Stimulated activated naive CD8-positive, alpha-beta T cell treated with anti-CD3 and anti-CD28 coated beads, Interleukin-15, amount 100 ng/mL, for 72 hours (primary cell): Measurements from ENCODE around the gene DKK2.

Source experiments
- ATAC-seq: fragments of 150-1000 bp; cut with Tn5 transposase; 2 replicates; pipeline ENCODE4 v1.10.0; 2021; ENCODE audit warnings: mild to moderate bottlenecking, moderate library complexity
- DNase-seq, 2 donors: peaks; one replicate each; pipeline ENCODE4 v3.0.0; 2021 to 2022
- H3K27ac Mint-ChIP-seq, 2 donors: one replicate each; pipeline ENCODE4 v1.8.0; 2022; ENCODE audit warnings: mild to moderate bottlenecking in 2 of 2, mixed read lengths in 2 of 2, moderate library complexity in 2 of 2
- H3K27me3 Mint-ChIP-seq: one replicate; pipeline ENCODE4 v1.8.0; 2022; ENCODE audit warnings: mixed read lengths
- H3K4me1 Mint-ChIP-seq: one replicate; pipeline ENCODE4 v1.8.0; 2022; ENCODE audit warnings: mild to moderate bottlenecking, mixed read lengths
- H3K4me3 Mint-ChIP-seq, 2 donors: one replicate each; pipeline ENCODE4 v1.8.0; 2022; ENCODE audit warnings: mild to moderate bottlenecking in 2 of 2, mixed read lengths in 2 of 2, moderate library complexity in 1 of 2
- H3K9me3 Mint-ChIP-seq, 2 donors: one replicate each; pipeline ENCODE4 v1.8.0; 2022; ENCODE audit warnings: mixed read lengths in 2 of 2

The DKK2 gene

GRCh38 chr4:107035819-107036583, at the start of gene DKK2:
DKK2 (minus strand) TSS chr4:107036313; CDS start chr4:107035591, 722 bp downstream.
- peaks cover 36% of the 10 kb centered on the region for H3K4me1 Mint-ChIP-seq
- DNase-seq (peak in 1 of 2 donors; percentile 3), ATAC-seq (peak; percentile 48)
- H3K9me3 Mint-ChIP-seq, result no peaks in the 10 kb centered on the region
- no peak within 1 kb of the TSS for H3K27ac Mint-ChIP-seq
- peak within 1 kb of the TSS; percentile 80 to 81 for H3K4me3 Mint-ChIP-seq
- H3K27me3 Mint-ChIP-seq, result peaks cover 75% of the 10 kb centered on the region

- Mint-ChIP-seq H3K27ac (no peak overlapping the region), H3K9me3 (peaks cover 10 to 34% of the 10 kb centered on the region in 2 donors), H3K4me1 (no peaks in the 10 kb centered on the region), H3K27me3 (peaks cover 6% of the 10 kb centered on the region), H3K4me3 (no peak overlapping the region)
- DNase-seq, result no peak
- ATAC-seq, result no peak
Observed at GRCh38 chr4:107077192-107077591, 41.1 kb upstream of the DKK2 start.

GRCh38 chr4:107072836-107073736, 37.0 kb upstream of the DKK2 start:
- H3K9me3 Mint-ChIP-seq, result peaks cover 0 to 17% of the 10 kb centered on the region in 2 donors
- peaks cover 6% of the 10 kb centered on the region for H3K27me3 Mint-ChIP-seq
- H3K4me1 Mint-ChIP-seq, result no peaks in the 10 kb centered on the region
- ATAC-seq (peak; percentile 58), DNase-seq (no peak)
- H3K27ac Mint-ChIP-seq, result no peak overlapping the region
- no peak overlapping the region for H3K4me3 Mint-ChIP-seq

- H3K9me3 Mint-ChIP-seq, result peaks cover 0 to 17% of the 10 kb centered on the region in 2 donors
- no peak overlapping the region for H3K4me3 Mint-ChIP-seq
- no peak overlapping the region for H3K27ac Mint-ChIP-seq
- H3K4me1 Mint-ChIP-seq, result no peaks in the 10 kb centered on the region
- H3K27me3 Mint-ChIP-seq, result peaks cover 6% of the 10 kb centered on the region
- no peak for ATAC-seq
- DNase-seq, result no peak
Observed at GRCh38 chr4:107071108-107071507, 35.0 kb upstream of the DKK2 start.

- Mint-ChIP-seq H3K27me3 (no peaks in the 10 kb centered on the region), H3K9me3 (peaks cover 0 to under 1% of the 10 kb centered on the region in 2 donors), H3K27ac (no peak overlapping the region), H3K4me1 (no peaks in the 10 kb centered on the region), H3K4me3 (no peak overlapping the region)
- ATAC-seq, result no peak
- DNase-seq, result no peak
Observed at GRCh38 chr4:107069049-107069448, 32.9 kb upstream of the DKK2 start.

- no peaks in the 10 kb centered on the region for H3K4me1 Mint-ChIP-seq
Observed at GRCh38 chr4:107068116-107068515, 32.0 kb upstream of the DKK2 start.

GRCh38 chr4:107066621-107067020, 30.5 kb upstream of the DKK2 start:
- Mint-ChIP-seq H3K9me3 (no peaks in the 10 kb centered on the region), H3K27ac (no peak overlapping the region), H3K4me3 (no peak overlapping the region), H3K27me3 (no peaks in the 10 kb centered on the region), H3K4me1 (no peaks in the 10 kb centered on the region)
- ATAC-seq (no peak), DNase-seq (no peak)

More at GRCh38 chr4:107068116-107068515, 32.0 kb upstream of the DKK2 start:
- H3K9me3 Mint-ChIP-seq, result no peaks in the 10 kb centered on the region
- H3K27me3 Mint-ChIP-seq, result no peaks in the 10 kb centered on the region
- H3K4me3 Mint-ChIP-seq, result no peak overlapping the region
- H3K27ac Mint-ChIP-seq, result no peak overlapping the region
- DNase-seq (no peak), ATAC-seq (no peak)

GRCh38 chr4:107065201-107065600, 29.1 kb upstream of the DKK2 start:
- no peak overlapping the region for H3K27ac Mint-ChIP-seq
- ATAC-seq, result no peak
- no peak for DNase-seq
- H3K9me3 Mint-ChIP-seq, result no peaks in the 10 kb centered on the region
- H3K4me1 Mint-ChIP-seq, result no peaks in the 10 kb centered on the region
- no peak overlapping the region for H3K4me3 Mint-ChIP-seq
- no peaks in the 10 kb centered on the region for H3K27me3 Mint-ChIP-seq

- Mint-ChIP-seq H3K27ac (no peak overlapping the region), H3K27me3 (no peaks in the 10 kb centered on the region), H3K4me1 (no peaks in the 10 kb centered on the region), H3K4me3 (no peak overlapping the region), H3K9me3 (no peaks in the 10 kb centered on the region)
- no peak for DNase-seq
- ATAC-seq, result no peak
Observed at GRCh38 chr4:107060388-107060787, 24.3 kb upstream of the DKK2 start.

GRCh38 chr4:107058828-107059227, 22.7 kb upstream of the DKK2 start:
- DNase-seq (no peak), ATAC-seq (no peak)
- Mint-ChIP-seq H3K4me1 (no peaks in the 10 kb centered on the region), H3K27ac (no peak overlapping the region), H3K9me3 (no peaks in the 10 kb centered on the region), H3K27me3 (no peaks in the 10 kb centered on the region), H3K4me3 (no peak overlapping the region)

GRCh38 chr4:107050525-107051135, 14.5 kb upstream of the DKK2 start:
- ATAC-seq (no peak), DNase-seq (no peak)
- Mint-ChIP-seq H3K9me3 (peaks cover 4 to 7% of the 10 kb centered on the region in 2 donors), H3K4me3 (no peak overlapping the region), H3K27ac (no peak overlapping the region), H3K27me3 (no peaks in the 10 kb centered on the region), H3K4me1 (no peaks in the 10 kb centered on the region)

- DNase-seq (no peak), ATAC-seq (no peak)
- H3K4me3 Mint-ChIP-seq, result no peak overlapping the region
- H3K4me1 Mint-ChIP-seq, result no peaks in the 10 kb centered on the region
- H3K27me3 Mint-ChIP-seq, result no peaks in the 10 kb centered on the region
- no peak overlapping the region for H3K27ac Mint-ChIP-seq
- H3K9me3 Mint-ChIP-seq, result peaks cover 4 to 7% of the 10 kb centered on the region in 2 donors
Observed at GRCh38 chr4:107046261-107046660, 10.1 kb upstream of the DKK2 start.

GRCh38 chr4:107044170-107044569, 8.1 kb upstream of the DKK2 start:
- DNase-seq (no peak), ATAC-seq (no peak)
- Mint-ChIP-seq H3K9me3 (peaks cover 4 to 7% of the 10 kb centered on the region in 2 donors), H3K27me3 (peaks cover 15% of the 10 kb centered on the region), H3K4me1 (no peaks in the 10 kb centered on the region), H3K4me3 (no peak overlapping the region), H3K27ac (no peak overlapping the region)

- Mint-ChIP-seq H3K4me3 (peak overlapping the region in 1 of 2 donors; percentile 80), H3K9me3 (no peaks in the 10 kb centered on the region), H3K27me3 (peaks cover 75% of the 10 kb centered on the region), H3K4me1 (peaks cover 36% of the 10 kb centered on the region), H3K27ac (no peak overlapping the region)
- ATAC-seq, result no peak
- DNase-seq, result peak in 1 of 2 donors; percentile 10
Observed at GRCh38 chr4:107037199-107037584, 1.1 kb upstream of the DKK2 start.

GRCh38 chr4:107036584-107037198, 578 bp upstream of the DKK2 start:
- Mint-ChIP-seq H3K4me3 (peak overlapping the region; percentile 80 to 81), H3K27me3 (peaks cover 75% of the 10 kb centered on the region), H3K9me3 (no peaks in the 10 kb centered on the region), H3K27ac (no peak overlapping the region), H3K4me1 (peaks cover 36% of the 10 kb centered on the region)
- DNase-seq, result peak in 1 of 2 donors; percentile 1
- peak; percentile 36 for ATAC-seq
